MM.1S (cell line): Measurements from ENCODE around the gene DAB2IP.

Experiments
- DNase-seq: peaks from one replicate; pipeline ENCODE4 v3.0.0-alpha.2; 2015
- H2AFZ ChIP-seq: fragments of 300-600 bp; sonication (generic); 2 replicates; pipeline ENCODE4 v1.6.0; 2016; ENCODE audit warnings: antibody characterized with exemption, low read length
- H3F3A ChIP-seq: fragments of 300-600 bp; sonication (generic); 2 replicates; pipeline ENCODE4 v1.6.1; 2016; ENCODE audit warnings: mild to moderate bottlenecking, antibody characterized with exemption, low read length, moderate library complexity, mixed read lengths; ENCODE audit not compliant: insufficient read depth
- H3K27ac ChIP-seq: fragments of 300-600 bp; sonication (generic); 2 replicates; pipeline ENCODE4 v1.5.1; 2016; ENCODE audit warnings: mild to moderate bottlenecking, low read length
- H3K27me3 ChIP-seq: fragments of 300-600 bp; sonication (generic); replicated peaks from 2 replicates; pipeline ENCODE4 v1.6.0; 2016; ENCODE audit warnings: low read length; ENCODE audit not compliant: insufficient read depth
- H3K36me3 ChIP-seq: fragments of 300-600 bp; sonication (generic); replicated peaks from 2 replicates; pipeline ENCODE4 v1.6.1; 2016; ENCODE audit warnings: mild to moderate bottlenecking, low read length, mixed read lengths; ENCODE audit not compliant: insufficient read depth
- H3K4me1 ChIP-seq: fragments of 300-600 bp; sonication (generic); 2 replicates; pipeline ENCODE4 v1.6.1; 2016; ENCODE audit warnings: low read length, mixed read lengths
- H3K4me2 ChIP-seq: fragments of 300-600 bp; sonication (generic); 2 replicates; pipeline ENCODE4 v1.6.0; 2016; ENCODE audit warnings: low read depth, low read length
- H3K4me3 ChIP-seq: fragments of 300-600 bp; sonication (generic); 2 replicates; pipeline ENCODE4 v1.5.1; 2016; ENCODE audit warnings: low read length, mixed read lengths
- H3K79me2 ChIP-seq: fragments of 300-600 bp; sonication (generic); 2 replicates; pipeline ENCODE4 v1.6.1; 2016; ENCODE audit warnings: mixed run types, low read length, mixed read lengths
- H3K9ac ChIP-seq: fragments of 300-600 bp; sonication (generic); 2 replicates; pipeline ENCODE4 v1.6.1; 2016; ENCODE audit warnings: low read length, mixed read lengths
- H3K9me2 ChIP-seq: fragments of 300-600 bp; sonication (generic); replicated peaks from 2 replicates; pipeline ENCODE4 v1.6.1; 2016; ENCODE audit warnings: mild to moderate bottlenecking, low read length, mixed read lengths; ENCODE audit not compliant: insufficient read depth
- H3K9me3 ChIP-seq: fragments of 300-600 bp; sonication (generic); replicated peaks from 2 replicates; pipeline ENCODE4 v1.6.1; 2016; ENCODE audit warnings: mild to moderate bottlenecking, low read length, mixed read lengths; ENCODE audit not compliant: insufficient read depth
- H4K20me1 ChIP-seq: fragments of 300-600 bp; sonication (generic); 2 replicates; pipeline ENCODE4 v1.6.1; 2016; ENCODE audit warnings: mild to moderate bottlenecking, low read length, moderate library complexity, mixed read lengths; ENCODE audit not compliant: insufficient read depth
- EZH2 ChIP-seq: fragments of 300-600 bp; sonication (generic); optimal IDR thresholded peaks from 2 replicates; pipeline ENCODE3; 2017; ENCODE audit warnings: low read depth, mild to moderate bottlenecking, antibody characterized with exemption, low read length, mixed read lengths
- EZH2phosphoT487 ChIP-seq: fragments of 300-600 bp; sonication (generic); IDR thresholded peaks from 2 replicates; pipeline ENCODE4 v1.6.1; 2018; ENCODE audit warnings: antibody characterized with exemption, low read length
- TF ChIP-seq, protein P1 (sequence below): fragments of 300-600 bp; sonication (generic); IDR thresholded peaks from 2 replicates; pipeline ENCODE4 v1.5.1; 2016; ENCODE audit warnings: antibody characterized with exemption, low read length, mixed read lengths

The DAB2IP gene

DNA sequence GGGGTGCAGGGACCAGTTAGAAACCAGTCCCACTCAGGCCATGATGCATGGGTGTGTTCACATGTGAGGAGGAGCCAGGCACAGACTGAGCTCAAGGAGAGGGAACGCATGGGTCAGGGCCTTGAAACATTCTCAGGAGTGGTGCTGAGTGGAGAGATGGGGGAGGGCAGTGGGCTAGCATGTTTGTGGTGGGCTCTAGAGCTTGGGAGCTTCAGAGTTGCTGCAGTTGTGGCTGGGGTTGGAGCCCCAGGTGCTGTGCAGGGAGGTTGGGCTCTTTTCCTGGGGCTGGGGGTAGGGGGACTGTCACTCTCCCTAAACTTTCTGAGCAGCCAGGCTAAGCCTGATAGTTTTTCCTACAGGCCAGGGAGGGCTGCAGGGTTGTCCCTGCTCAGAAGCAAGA is 95.4 kb downstream of the DAB2IP start:
- H3K27me3 ChIP-seq = no peaks in the 10 kb centered on the region
- H3K9ac ChIP-seq = no peak overlapping the region
- no peak for DNase-seq
- no peaks in the 10 kb centered on the region for H4K20me1 ChIP-seq
- no peaks in the 10 kb centered on the region for H3K9me3 ChIP-seq
- H3K4me3 ChIP-seq = no peak overlapping the region
- no peaks in the 10 kb centered on the region for H3F3A ChIP-seq
- no peaks in the 10 kb centered on the region for H3K4me1 ChIP-seq
- H3K27ac ChIP-seq = no peak overlapping the region
- no peaks in the 10 kb centered on the region for H3K36me3 ChIP-seq
- H2AFZ ChIP-seq = no peak overlapping the region
- no peaks in the 10 kb centered on the region for H3K79me2 ChIP-seq
- H3K9me2 ChIP-seq = no peaks in the 10 kb centered on the region
- H3K4me2 ChIP-seq = no peak overlapping the region
- no peak for TF ChIP-seq EZH2
- TF ChIP-seq, protein P1, sequence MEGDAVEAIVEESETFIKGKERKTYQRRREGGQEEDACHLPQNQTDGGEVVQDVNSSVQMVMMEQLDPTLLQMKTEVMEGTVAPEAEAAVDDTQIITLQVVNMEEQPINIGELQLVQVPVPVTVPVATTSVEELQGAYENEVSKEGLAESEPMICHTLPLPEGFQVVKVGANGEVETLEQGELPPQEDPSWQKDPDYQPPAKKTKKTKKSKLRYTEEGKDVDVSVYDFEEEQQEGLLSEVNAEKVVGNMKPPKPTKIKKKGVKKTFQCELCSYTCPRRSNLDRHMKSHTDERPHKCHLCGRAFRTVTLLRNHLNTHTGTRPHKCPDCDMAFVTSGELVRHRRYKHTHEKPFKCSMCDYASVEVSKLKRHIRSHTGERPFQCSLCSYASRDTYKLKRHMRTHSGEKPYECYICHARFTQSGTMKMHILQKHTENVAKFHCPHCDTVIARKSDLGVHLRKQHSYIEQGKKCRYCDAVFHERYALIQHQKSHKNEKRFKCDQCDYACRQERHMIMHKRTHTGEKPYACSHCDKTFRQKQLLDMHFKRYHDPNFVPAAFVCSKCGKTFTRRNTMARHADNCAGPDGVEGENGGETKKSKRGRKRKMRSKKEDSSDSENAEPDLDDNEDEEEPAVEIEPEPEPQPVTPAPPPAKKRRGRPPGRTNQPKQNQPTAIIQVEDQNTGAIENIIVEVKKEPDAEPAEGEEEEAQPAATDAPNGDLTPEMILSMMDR = no peak
- TF ChIP-seq EZH2phosphoT487 = no peak

DNA sequence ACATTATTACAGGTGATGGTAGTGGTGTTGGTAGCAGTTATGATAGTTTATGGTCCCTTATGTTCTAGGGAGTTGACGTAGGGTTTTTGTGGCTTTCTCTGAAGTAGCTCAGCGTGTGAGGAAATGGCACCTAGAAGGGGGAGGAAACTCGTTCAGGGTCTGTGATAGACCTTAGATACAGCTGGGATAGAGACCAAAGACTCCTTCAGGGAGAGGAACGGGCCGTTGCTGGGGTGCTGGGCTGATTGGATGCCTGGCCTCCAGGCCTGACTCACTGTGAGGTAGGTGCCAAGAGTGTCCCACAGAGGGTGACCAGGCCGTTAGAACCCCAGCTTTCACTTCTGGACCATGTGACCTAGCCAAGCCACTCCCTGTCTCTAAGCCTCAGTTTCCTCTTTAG is 96.6 kb downstream of the DAB2IP start:
- Histone ChIP-seq H3K9ac (no peak overlapping the region), H3K79me2 (no peaks in the 10 kb centered on the region), H4K20me1 (no peaks in the 10 kb centered on the region), H3F3A (no peaks in the 10 kb centered on the region), H3K27me3 (no peaks in the 10 kb centered on the region), H3K4me2 (no peak overlapping the region), H3K9me3 (no peaks in the 10 kb centered on the region), H3K36me3 (no peaks in the 10 kb centered on the region), H3K4me3 (no peak overlapping the region), H3K27ac (no peak overlapping the region), H3K9me2 (no peaks in the 10 kb centered on the region), H3K4me1 (no peaks in the 10 kb centered on the region), H2AFZ (no peak overlapping the region)
- no peak for DNase-seq
- TF ChIP-seq EZH2 (no peak), EZH2phosphoT487 (no peak)

DNA sequence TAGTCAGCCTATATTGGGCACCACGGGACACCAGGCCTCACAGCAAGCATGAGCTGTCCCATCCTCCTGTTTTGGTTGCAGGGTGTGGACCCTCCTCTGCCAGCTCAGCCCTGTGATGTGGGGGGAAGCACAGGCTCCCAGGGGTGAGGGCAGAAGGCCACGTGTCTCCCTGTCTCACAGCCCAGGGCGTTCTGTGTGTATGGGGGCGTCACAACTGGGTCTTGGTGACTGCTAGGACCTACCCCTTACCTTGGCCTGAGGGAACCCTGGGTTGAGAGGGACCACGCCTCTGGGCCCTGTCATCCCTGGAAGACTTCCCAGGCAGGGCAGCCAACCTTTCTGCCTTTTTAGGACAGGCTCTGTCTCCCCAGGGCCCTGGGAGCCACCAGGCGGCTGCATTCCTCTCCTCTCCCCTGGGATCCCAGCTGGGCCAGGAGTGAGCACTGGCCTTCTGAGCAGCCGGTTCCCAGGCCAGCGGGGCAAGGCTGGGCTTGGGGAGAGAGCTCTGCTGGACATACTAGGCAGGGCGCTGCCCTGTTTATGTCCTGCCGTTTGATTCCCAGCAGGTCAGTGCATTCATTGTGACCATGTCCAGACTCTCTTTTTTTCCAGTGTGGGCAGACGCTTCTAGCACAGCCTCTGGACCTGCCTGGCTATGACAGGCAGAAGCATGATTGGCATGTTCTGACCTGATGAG is 97.4 kb downstream of the DAB2IP start:
- no peaks in the 10 kb centered on the region for H3K9me2 ChIP-seq
- H3F3A ChIP-seq = no peaks in the 10 kb centered on the region
- no peaks in the 10 kb centered on the region for H3K9me3 ChIP-seq
- no peaks in the 10 kb centered on the region for H3K79me2 ChIP-seq
- no peak overlapping the region for H3K9ac ChIP-seq
- H2AFZ ChIP-seq = no peak overlapping the region
- H4K20me1 ChIP-seq = no peaks in the 10 kb centered on the region
- no peak overlapping the region for H3K27ac ChIP-seq
- H3K27me3 ChIP-seq = no peaks in the 10 kb centered on the region
- H3K4me1 ChIP-seq = no peaks in the 10 kb centered on the region
- no peaks in the 10 kb centered on the region for H3K36me3 ChIP-seq
- no peak overlapping the region for H3K4me2 ChIP-seq
- no peak for DNase-seq
- no peak overlapping the region for H3K4me3 ChIP-seq
- TF ChIP-seq EZH2 (no peak), EZH2phosphoT487 (no peak)
- TF ChIP-seq, protein P1 = no peak

DNA sequence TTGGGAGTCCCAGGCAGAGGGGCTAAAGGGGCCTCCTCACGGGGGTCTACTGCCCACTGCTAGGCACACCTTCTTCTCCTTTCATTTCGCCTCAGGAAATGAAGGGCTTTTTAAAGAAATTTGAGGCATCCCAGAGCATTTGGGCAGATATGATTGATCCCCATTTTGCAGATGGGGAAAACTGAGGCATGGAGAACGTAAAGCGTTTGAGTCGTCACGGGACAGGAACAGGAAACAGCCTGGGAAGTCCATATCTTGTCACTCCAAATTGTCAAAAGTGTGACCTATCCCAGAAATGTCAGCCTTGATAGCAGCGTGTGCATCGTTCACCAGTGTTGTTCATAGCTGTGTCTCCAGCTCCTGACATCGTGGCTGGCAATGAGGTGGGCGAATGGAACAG is 98.2 kb downstream of the DAB2IP start:
- H3F3A ChIP-seq = no peaks in the 10 kb centered on the region
- no peak overlapping the region for H3K27ac ChIP-seq
- H3K9me2 ChIP-seq = no peaks in the 10 kb centered on the region
- H3K27me3 ChIP-seq = no peaks in the 10 kb centered on the region
- no peaks in the 10 kb centered on the region for H3K79me2 ChIP-seq
- H3K9me3 ChIP-seq = no peaks in the 10 kb centered on the region
- H3K4me1 ChIP-seq = no peaks in the 10 kb centered on the region
- H2AFZ ChIP-seq = no peak overlapping the region
- H3K4me3 ChIP-seq = no peak overlapping the region
- no peak overlapping the region for H3K4me2 ChIP-seq
- H4K20me1 ChIP-seq = no peaks in the 10 kb centered on the region
- H3K36me3 ChIP-seq = no peaks in the 10 kb centered on the region
- TF ChIP-seq, protein P1 = no peak
- TF ChIP-seq EZH2phosphoT487 (no peak), EZH2 (no peak)
- no peak for DNase-seq
- H3K9ac ChIP-seq = no peak overlapping the region
